WTC11 (cell line): ENCODE results near the gene THBD. TPM values are rescaled to one million over a fixed set of nuclear protein-coding genes. Genes with fewer than 3 reads are reported as not detected.

Source experiments
- ATAC-seq: fragments of 200-7000 bp; cut with Tn5 transposase; 2 replicates; pipeline ENCODE4 v1.10.0; 2021; ENCODE audit warnings: mild to moderate bottlenecking, moderate library complexity
- CTCF ChIA-PET: fragments of 300-600 bp; sonication (Branson Sonifier 250); formaldehyde crosslinking; loops from one replicate; lab custom pipeline; 2021; ENCODE audit warnings: antibody characterized with exemption; lab: Charles Lee
- POLR2A ChIA-PET: fragments of 350-600 bp; sonication (Branson Sonifier 250); formaldehyde crosslinking; loops from one replicate; lab custom pipeline; 2021; ENCODE audit warnings: antibody characterized with exemption; lab: Charles Lee
- DNase-seq: peaks from one replicate; pipeline ENCODE4 v3.0.0; 2021; ENCODE audit warnings: low spot score
- H3K27ac Mint-ChIP-seq: 2 replicates; pipeline ENCODE4 v1.8.0; 2021; ENCODE audit warnings: mixed read lengths
- H3K27me3 Mint-ChIP-seq: 2 replicates; pipeline ENCODE4 v1.8.0; 2021; ENCODE audit warnings: low read depth, mild to moderate bottlenecking, moderate library complexity, mixed read lengths
- H3K36me3 Mint-ChIP-seq: 2 replicates; pipeline ENCODE4 v1.8.0; 2021; ENCODE audit warnings: mixed read lengths
- H3K4me1 Mint-ChIP-seq: 2 replicates; pipeline ENCODE4 v1.8.0; 2022; ENCODE audit warnings: mixed read lengths
- H3K4me3 Mint-ChIP-seq: 2 replicates; pipeline ENCODE4 v1.8.0; 2021; ENCODE audit warnings: mild to moderate bottlenecking, moderate library complexity, mixed read lengths
- H3K9me3 Mint-ChIP-seq: 2 replicates; pipeline ENCODE4 v1.8.0; 2021; ENCODE audit warnings: mixed read lengths
- CREB1 ChIP-seq: sonication (generic); formaldehyde crosslinking; IDR thresholded peaks from 2 replicates; pipeline ENCODE4 v1.8.0; 2023; ENCODE audit warnings: mild to moderate bottlenecking, missing genetic modification reagents
- ESRRA ChIP-seq: sonication (generic); formaldehyde crosslinking; IDR thresholded peaks from 2 replicates; pipeline ENCODE4 v1.8.1; 2022; ENCODE audit warnings: mild to moderate bottlenecking, missing genetic modification reagents, borderline replicate concordance
- ETV6 ChIP-seq: sonication (generic); formaldehyde crosslinking; IDR thresholded peaks from 2 replicates; pipeline ENCODE4 v1.8.1; 2022; ENCODE audit warnings: mild to moderate bottlenecking, missing genetic modification reagents
- FOXJ3 ChIP-seq: sonication (generic); formaldehyde crosslinking; IDR thresholded peaks from 2 replicates; pipeline ENCODE4 v1.9.0; 2021; ENCODE audit warnings: missing genetic modification reagents, mild to moderate bottlenecking, borderline replicate concordance
- HMGA2 ChIP-seq: fragments of 250-450 bp; sonication (Bioruptor Pico); IDR thresholded peaks from 2 replicates; pipeline ENCODE4 v1.4.0; 2021; ENCODE audit warnings: mild to moderate bottlenecking, moderate library complexity
- MYBL2 ChIP-seq: sonication (generic); formaldehyde crosslinking; IDR thresholded peaks from 2 replicates; pipeline ENCODE4 v1.8.1; 2023; ENCODE audit warnings: mild to moderate bottlenecking, moderate library complexity, missing genetic modification reagents
- NR3C1 ChIP-seq: sonication (generic); formaldehyde crosslinking; conservative IDR thresholded peaks from 2 replicates; pipeline ENCODE4 v1.8.1; 2023; ENCODE audit warnings: low read depth, mild to moderate bottlenecking, missing genetic modification reagents
- OVOL2 ChIP-seq: fragments of 250-450 bp; sonication (Bioruptor Pico); IDR thresholded peaks from 2 replicates; pipeline ENCODE4 v1.9.0; 2021; ENCODE audit warnings: mild to moderate bottlenecking, borderline replicate concordance
- TCF7 ChIP-seq: sonication (generic); formaldehyde crosslinking; IDR thresholded peaks from 2 replicates; pipeline ENCODE4 v1.8.0; 2022; ENCODE audit warnings: mild to moderate bottlenecking, low read depth, missing genetic modification reagents, moderate library complexity
- TP53 ChIP-seq: sonication (generic); formaldehyde crosslinking; IDR thresholded peaks from 2 replicates; pipeline ENCODE4 v1.8.1; 2023; ENCODE audit warnings: mild to moderate bottlenecking, missing genetic modification reagents
- ZBTB21 ChIP-seq: sonication (generic); formaldehyde crosslinking; IDR thresholded peaks from 2 replicates; pipeline ENCODE4 v1.8.1; 2023; ENCODE audit warnings: mild to moderate bottlenecking, missing genetic modification reagents, borderline replicate concordance
- ZNF396 ChIP-seq: fragments of 250-450 bp; sonication (Bioruptor Pico); IDR thresholded peaks from 2 replicates; pipeline ENCODE4 v1.8.0; 2021; ENCODE audit warnings: mild to moderate bottlenecking, moderate library complexity, borderline replicate concordance
- ZNF416 ChIP-seq: fragments of 250-450 bp; sonication (Bioruptor Pico); IDR thresholded peaks from 2 replicates; pipeline ENCODE4 v1.9.0; 2021; ENCODE audit warnings: mild to moderate bottlenecking, inconsistent platforms
- total RNA-seq: library from RNA; stranded (reverse); gene quantifications from 3 replicates; pipeline ENCODE4 v1.2.3, GENCODE V29; 2021
- TF ChIP-seq, protein P1 (sequence below): sonication (generic); formaldehyde crosslinking; IDR thresholded peaks from 2 replicates; pipeline ENCODE4 v1.8.1; 2023; ENCODE audit warnings: mild to moderate bottlenecking, missing genetic modification reagents
- TF ChIP-seq, protein P2 (sequence below): sonication (generic); formaldehyde crosslinking; IDR thresholded peaks from 2 replicates; pipeline ENCODE4 v1.8.0; 2023; ENCODE audit warnings: missing genetic modification reagents
- TF ChIP-seq, protein P3 (sequence below): fragments of 200-600 bp; IDR thresholded peaks from 2 replicates; pipeline ENCODE4 v1.8.0; 2022; ENCODE audit warnings: antibody characterized with exemption
- TF ChIP-seq, protein P4 (sequence below): fragments of 250-450 bp; sonication (Bioruptor Pico); IDR thresholded peaks from 2 replicates; pipeline ENCODE4 v1.9.0; 2021; ENCODE audit warnings: moderate library complexity, mild to moderate bottlenecking, inconsistent platforms, borderline replicate concordance
- TF ChIP-seq, protein P5 (sequence below): sonication (generic); formaldehyde crosslinking; IDR thresholded peaks from 2 replicates; pipeline ENCODE4 v1.8.1; 2022; ENCODE audit warnings: low read depth, missing genetic modification reagents, borderline replicate concordance
- TF ChIP-seq, protein P6 (sequence below): fragments of 250-450 bp; sonication (Bioruptor Pico); conservative IDR thresholded peaks from 2 replicates; pipeline ENCODE4 v1.9.0; 2021; ENCODE audit warnings: mild to moderate bottlenecking

THBD gene
- total RNA-seq, 1 experiment from 2014 or later, result 1.0 TPM

DNA sequence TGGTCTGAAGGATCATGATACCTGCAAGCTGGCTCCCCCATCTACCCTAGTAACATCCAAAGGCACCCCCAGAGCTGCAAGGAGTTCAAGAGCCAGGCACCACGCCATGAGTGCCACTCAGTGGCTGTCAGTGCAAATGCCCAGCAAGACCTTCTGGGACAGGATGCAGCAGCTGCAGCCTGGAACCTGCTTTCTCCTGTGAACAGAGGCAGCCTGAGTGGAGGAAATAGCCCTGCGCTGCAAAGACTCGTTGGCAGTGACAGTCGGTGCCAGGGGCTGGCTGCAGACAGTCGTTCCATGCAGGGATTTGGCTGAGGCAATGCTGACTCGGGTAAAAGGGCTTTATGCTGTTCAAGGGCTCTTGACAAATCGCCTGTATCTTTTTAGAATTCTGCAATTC is 30.1 kb downstream of the THBD start:
- no peak overlapping the region for H3K27ac Mint-ChIP-seq
- no peak for TF ChIP-seq OVOL2
- no peak for TF ChIP-seq ZNF416 (CRISPR knock-in tag)
- no peak for TF ChIP-seq MYBL2 (CRISPR knock-in tag)
- no peak for TF ChIP-seq ETV6 (CRISPR knock-in tag)
- no peak for TF ChIP-seq HMGA2 (CRISPR knock-in tag)
- TF ChIP-seq CREB1 (CRISPR knock-in tag), result no peak
- no peak for TF ChIP-seq NR3C1 (CRISPR knock-in tag)
- TF ChIP-seq, protein P1, sequence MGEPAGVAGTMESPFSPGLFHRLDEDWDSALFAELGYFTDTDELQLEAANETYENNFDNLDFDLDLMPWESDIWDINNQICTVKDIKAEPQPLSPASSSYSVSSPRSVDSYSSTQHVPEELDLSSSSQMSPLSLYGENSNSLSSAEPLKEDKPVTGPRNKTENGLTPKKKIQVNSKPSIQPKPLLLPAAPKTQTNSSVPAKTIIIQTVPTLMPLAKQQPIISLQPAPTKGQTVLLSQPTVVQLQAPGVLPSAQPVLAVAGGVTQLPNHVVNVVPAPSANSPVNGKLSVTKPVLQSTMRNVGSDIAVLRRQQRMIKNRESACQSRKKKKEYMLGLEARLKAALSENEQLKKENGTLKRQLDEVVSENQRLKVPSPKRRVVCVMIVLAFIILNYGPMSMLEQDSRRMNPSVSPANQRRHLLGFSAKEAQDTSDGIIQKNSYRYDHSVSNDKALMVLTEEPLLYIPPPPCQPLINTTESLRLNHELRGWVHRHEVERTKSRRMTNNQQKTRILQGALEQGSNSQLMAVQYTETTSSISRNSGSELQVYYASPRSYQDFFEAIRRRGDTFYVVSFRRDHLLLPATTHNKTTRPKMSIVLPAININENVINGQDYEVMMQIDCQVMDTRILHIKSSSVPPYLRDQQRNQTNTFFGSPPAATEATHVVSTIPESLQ (CRISPR knock-in tag), result no peak
- TF ChIP-seq, protein P2, sequence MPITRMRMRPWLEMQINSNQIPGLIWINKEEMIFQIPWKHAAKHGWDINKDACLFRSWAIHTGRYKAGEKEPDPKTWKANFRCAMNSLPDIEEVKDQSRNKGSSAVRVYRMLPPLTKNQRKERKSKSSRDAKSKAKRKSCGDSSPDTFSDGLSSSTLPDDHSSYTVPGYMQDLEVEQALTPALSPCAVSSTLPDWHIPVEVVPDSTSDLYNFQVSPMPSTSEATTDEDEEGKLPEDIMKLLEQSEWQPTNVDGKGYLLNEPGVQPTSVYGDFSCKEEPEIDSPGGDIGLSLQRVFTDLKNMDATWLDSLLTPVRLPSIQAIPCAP (CRISPR knock-in tag), result no peak
- TF ChIP-seq, protein P3, sequence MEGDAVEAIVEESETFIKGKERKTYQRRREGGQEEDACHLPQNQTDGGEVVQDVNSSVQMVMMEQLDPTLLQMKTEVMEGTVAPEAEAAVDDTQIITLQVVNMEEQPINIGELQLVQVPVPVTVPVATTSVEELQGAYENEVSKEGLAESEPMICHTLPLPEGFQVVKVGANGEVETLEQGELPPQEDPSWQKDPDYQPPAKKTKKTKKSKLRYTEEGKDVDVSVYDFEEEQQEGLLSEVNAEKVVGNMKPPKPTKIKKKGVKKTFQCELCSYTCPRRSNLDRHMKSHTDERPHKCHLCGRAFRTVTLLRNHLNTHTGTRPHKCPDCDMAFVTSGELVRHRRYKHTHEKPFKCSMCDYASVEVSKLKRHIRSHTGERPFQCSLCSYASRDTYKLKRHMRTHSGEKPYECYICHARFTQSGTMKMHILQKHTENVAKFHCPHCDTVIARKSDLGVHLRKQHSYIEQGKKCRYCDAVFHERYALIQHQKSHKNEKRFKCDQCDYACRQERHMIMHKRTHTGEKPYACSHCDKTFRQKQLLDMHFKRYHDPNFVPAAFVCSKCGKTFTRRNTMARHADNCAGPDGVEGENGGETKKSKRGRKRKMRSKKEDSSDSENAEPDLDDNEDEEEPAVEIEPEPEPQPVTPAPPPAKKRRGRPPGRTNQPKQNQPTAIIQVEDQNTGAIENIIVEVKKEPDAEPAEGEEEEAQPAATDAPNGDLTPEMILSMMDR, result no peak
- TF ChIP-seq, protein P4, sequence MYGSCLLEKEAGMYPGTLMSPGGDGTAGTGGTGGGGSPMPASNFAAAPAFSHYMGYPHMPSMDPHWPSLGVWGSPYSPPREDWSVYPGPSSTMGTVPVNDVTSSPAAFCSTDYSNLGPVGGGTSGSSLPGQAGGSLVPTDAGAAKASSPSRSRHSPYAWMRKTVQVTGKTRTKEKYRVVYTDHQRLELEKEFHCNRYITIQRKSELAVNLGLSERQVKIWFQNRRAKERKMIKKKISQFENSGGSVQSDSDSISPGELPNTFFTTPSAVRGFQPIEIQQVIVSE (CRISPR knock-in tag), result no peak
- no peak for TF ChIP-seq ZBTB21 (CRISPR knock-in tag)
- TF ChIP-seq ESRRA, result no peak
- TF ChIP-seq TCF7 (CRISPR knock-in tag), result no peak
- TF ChIP-seq, protein P5, sequence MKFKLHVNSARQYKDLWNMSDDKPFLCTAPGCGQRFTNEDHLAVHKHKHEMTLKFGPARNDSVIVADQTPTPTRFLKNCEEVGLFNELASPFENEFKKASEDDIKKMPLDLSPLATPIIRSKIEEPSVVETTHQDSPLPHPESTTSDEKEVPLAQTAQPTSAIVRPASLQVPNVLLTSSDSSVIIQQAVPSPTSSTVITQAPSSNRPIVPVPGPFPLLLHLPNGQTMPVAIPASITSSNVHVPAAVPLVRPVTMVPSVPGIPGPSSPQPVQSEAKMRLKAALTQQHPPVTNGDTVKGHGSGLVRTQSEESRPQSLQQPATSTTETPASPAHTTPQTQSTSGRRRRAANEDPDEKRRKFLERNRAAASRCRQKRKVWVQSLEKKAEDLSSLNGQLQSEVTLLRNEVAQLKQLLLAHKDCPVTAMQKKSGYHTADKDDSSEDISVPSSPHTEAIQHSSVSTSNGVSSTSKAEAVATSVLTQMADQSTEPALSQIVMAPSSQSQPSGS (CRISPR knock-in tag), result no peak
- TF ChIP-seq TP53 (CRISPR knock-in tag), result no peak
- TF ChIP-seq ZNF396 (CRISPR knock-in tag), result no peak
- TF ChIP-seq, protein P6, sequence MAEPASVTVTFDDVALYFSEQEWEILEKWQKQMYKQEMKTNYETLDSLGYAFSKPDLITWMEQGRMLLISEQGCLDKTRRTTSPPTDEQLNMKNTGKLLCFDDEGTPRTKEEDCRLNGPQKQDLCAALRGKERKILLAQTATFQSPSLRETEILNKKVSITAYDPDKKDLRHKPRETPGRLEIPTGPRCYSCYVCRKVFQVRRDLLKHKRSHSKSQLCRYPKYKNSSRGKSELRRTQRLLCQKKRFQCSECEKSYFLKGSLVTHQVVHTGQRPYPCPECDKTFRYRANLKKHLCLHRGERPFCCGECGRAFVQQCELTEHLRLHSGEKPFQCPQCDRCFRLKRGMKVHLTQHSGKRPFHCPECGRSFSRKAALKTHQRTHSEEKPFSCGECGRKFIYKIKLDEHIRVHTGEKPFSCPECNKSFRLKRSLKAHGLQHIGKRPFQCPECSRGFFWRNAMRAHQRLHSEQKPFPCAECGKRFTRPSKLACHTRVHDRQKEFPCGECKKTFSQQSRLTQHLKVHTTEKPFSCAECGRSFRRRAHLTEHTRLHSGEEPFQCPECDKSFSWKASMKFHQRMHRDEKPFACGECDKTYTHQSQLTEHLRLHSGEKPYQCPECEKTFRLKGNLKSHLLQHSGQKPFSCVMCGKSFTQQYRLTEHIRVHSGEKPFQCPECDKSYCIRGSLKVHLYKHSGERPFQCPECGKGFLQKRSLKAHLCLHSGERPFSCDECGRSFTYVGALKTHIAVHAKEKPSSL (CRISPR knock-in tag), result no peak
- no peak for TF ChIP-seq FOXJ3 (CRISPR knock-in tag)
- TF ChIP-seq, all 79 proteins: peak for 0
- H3K4me1 Mint-ChIP-seq, result peaks cover 9% of the 10 kb centered on the region
- H3K4me3 Mint-ChIP-seq, result no peak overlapping the region
- ATAC-seq, result no peak
- H3K9me3 Mint-ChIP-seq, result 0 out of 2 replicates have a peak, but pooled peaks cover 6% of the 10 kb centered on the region
- CTCF ChIA-PET, result interaction anchor here (1.0 to 1.3 kb wide), 3 partner anchors 32 to 168 kb away, joined by 3 to 5 read pairs (median 3); no protein-coding TSS in a partner anchor
- no peaks in the 10 kb centered on the region for H3K36me3 Mint-ChIP-seq
- no peak for DNase-seq
- POLR2A ChIA-PET, result no interaction called here
- H3K27me3 Mint-ChIP-seq, result no peaks in the 10 kb centered on the region
